Spleen (tissue), 7 donors: Measurements from ENCODE around the gene ARL10.

Experiments used
- POLR2AphosphoS5 ChIP-seq, 3 donors: sonication (generic); formaldehyde crosslinking; IDR thresholded peaks; one replicate each; pipeline ENCODE4 v1.5.1; 2017; ENCODE audit warnings: antibody characterized with exemption in 3 of 3
- TF ChIP-seq, protein P1 (sequence below), 11 experiments: fragments of 200-600 bp in 7 of 11; fragments of 450-650 bp in 4 of 11; sonication (generic) in 4 of 11; IDR thresholded peaks in 8 of 11; conservative IDR thresholded peaks in 3 of 11; 1 replicate in 7 of 11; 2 replicates in 4 of 11; pipeline versions ENCODE4 v1.4.0 to v1.8.0; 2016 to 2021; ENCODE audit warnings: antibody characterized with exemption in 11 of 11, inconsistent platforms in 4 of 11, mild to moderate bottlenecking in 1 of 11
- donor health status: DM: no; HTN: no; CAD: no; lungs with moderate emphysema.
- donor health status: DM: no; HTN: no; CAD: no.
- donor health status: DM: no; HTN: no; CAD: no.

DNA sequence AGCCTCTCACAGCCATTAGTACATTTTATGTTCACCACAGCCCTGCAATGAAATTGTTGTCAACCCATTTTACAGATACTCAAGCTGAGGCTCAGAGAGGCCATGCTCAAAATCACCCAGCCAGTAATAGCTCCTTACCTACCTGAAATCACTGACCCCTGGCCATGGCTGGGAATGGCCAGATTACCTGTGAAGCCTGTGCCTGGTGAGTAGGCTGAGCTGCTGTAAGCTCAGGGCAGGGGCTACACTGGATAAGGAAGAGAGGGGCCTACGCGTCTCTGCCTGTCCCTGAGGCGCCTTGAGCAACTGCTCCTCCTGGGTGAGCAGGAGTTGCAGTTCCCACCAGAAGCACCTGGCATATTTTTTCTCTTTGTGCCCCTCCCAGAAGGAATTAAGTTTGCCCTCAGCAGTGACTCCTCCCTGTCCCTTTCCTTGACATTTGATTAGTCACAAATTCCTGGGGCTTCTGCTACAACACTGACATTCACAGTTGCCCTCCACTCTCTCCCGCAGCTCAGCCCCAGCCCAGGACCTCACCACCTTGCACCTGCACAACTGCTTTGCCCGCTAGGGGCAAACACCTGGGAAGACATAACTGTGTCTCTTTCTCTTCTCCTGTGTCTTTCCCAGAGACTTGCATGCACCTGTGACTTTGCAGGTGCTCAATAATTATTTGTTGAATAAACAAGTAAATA is 45.3 kb downstream of the ARL10 start:
- no peak for TF ChIP-seq POLR2AphosphoS5 (IDR thresholded peaks at IDR 0.05)
- TF ChIP-seq, protein P1, sequence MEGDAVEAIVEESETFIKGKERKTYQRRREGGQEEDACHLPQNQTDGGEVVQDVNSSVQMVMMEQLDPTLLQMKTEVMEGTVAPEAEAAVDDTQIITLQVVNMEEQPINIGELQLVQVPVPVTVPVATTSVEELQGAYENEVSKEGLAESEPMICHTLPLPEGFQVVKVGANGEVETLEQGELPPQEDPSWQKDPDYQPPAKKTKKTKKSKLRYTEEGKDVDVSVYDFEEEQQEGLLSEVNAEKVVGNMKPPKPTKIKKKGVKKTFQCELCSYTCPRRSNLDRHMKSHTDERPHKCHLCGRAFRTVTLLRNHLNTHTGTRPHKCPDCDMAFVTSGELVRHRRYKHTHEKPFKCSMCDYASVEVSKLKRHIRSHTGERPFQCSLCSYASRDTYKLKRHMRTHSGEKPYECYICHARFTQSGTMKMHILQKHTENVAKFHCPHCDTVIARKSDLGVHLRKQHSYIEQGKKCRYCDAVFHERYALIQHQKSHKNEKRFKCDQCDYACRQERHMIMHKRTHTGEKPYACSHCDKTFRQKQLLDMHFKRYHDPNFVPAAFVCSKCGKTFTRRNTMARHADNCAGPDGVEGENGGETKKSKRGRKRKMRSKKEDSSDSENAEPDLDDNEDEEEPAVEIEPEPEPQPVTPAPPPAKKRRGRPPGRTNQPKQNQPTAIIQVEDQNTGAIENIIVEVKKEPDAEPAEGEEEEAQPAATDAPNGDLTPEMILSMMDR (IDR thresholded peaks at IDR 0.05 in 8 of 11, conservative IDR thresholded peaks at IDR 0.05 in 3 of 11) = no peak
